T-helper 2 cell treated with Interferon-gamma antibody and Interleukin-4, amounts not matched to agents 100 ng/mL and 5 ng/mL, for 36 hours (primary cell): ENCODE results near the gene RNF114. TPM values are rescaled to one million over a fixed set of nuclear protein-coding genes. Genes with fewer than 3 reads are reported as not detected.

Experiments
- intact Hi-C: fragments of 100-400 bp; cut with micrococcal nuclease; formaldehyde crosslinking; loops from one replicate; pipeline ENCODE4 v1.15.1; 2023
- total RNA-seq: library from RNA; stranded (reverse); gene quantifications from 2 replicates; pipeline ENCODE4 v1.2.3, GENCODE V29; 2022

Gene RNF114
- total RNA-seq, 1 donor from 2014 or later = 59.1 TPM

DNA sequence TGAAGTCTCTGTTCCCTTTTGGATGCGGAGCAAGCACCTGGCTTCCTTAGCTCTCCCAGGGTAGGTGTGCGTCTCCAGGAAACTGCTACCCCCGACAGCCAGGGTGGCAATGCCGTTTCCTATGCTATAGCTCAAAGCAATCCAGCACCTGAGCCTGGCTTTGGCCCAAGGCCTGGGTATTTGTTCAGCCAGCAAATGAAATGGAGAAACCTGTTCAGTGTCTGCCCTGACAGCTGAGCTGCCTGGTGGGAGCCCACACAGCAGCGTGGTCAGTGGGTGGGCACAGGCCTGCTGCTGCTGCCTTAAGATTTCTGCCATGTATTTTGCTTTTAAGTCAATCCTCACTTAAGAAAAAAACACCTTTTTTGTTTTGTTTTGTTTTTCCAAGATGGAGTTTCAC, 34.6 kb upstream of the RNF114 start:
- intact Hi-C loops = no loop called here

- intact Hi-C loops = no loop called here
Measured at GRCh38 chr20:49904440-49905214, 31.6 kb upstream of the RNF114 start.

GRCh38 chr20:49905415-49906091, 30.6 kb upstream of the RNF114 start:
- intact Hi-C loops = no loop called here

GRCh38 chr20:49906101-49906604, 30.0 kb upstream of the RNF114 start:
- intact Hi-C loops = no loop called here

DNA sequence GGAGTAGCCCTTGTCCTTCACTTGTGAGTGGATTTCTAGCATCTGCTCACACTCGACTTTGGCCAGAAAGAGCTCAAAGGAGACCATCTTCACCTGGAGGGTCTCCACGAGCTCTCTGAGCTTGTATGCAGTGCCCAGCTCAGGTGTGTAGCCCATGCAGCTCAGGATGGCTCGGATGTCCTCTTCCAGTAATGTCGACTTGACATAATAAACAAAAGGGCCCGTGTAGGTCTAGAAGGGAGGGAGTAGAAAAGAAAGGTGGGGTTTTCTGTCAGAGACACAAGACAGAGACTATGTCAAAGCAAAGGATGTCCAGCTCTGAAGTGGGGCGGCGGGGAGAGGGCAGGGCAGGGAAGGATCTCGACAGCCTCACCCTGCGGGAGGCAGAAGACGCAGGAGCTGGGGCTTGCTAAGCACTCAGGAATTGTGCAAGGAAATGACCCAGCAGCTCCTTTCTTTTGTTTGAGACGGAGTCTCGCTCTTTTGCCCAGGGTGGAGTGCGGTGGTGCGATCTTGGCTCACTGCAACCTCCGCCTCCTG, 29.5 kb upstream of the RNF114 start:
- intact Hi-C loops = no loop called here

DNA sequence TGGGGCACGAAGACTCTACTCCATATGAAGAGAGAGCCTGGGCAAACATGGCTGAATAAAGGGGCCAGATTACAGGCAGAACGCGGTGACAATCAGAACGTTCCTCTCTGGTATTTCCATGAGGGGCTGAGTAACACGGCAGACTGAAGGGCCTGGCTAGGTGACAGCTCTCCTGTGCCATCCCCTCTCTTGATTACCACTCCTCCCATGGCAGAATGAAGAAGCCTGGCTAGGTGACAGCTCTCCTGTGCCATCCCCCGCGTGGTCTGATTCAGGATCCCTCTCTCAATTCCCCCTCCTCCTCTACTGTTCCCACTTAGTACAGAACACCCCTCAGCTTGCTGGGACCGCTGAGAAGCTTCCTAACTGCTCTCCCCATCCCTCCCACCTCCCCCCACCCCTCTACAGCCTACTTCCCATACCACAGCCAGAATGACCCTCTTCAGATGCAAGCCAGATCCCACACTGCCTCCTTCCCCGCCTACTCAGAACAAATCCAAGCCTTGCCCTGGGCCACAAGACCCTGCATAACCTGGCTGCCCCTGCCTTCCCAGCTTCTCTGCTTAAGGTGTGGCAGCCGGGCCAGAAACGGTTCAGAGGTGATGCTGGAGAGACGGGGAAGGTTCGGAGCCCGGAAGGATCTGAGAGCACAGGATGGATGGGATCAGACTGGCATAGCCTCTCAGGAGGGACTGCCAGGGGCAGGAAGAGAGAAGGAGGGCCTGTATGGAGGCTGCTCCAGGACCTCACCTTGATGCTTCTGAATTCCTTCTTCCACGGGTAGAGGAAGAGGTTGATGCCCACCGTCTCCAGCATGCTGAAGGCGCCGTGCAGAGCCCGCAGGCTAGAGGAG, 28.6 kb upstream of the RNF114 start:
- intact Hi-C loops = no loop called here

- intact Hi-C loops = no loop called here
Measured at GRCh38 chr20:49908258-49908565, 28.0 kb upstream of the RNF114 start.

- intact Hi-C loops = loop anchor here (10.0 kb wide), 1 partner anchor 195 kb away; the partner anchor contains the start of gene B4GALT5
Measured at GRCh38 chr20:49909499-49910339, 26.5 kb upstream of the RNF114 start.

GRCh38 chr20:49910340-49910706, 25.9 kb upstream of the RNF114 start:
- intact Hi-C loops = loop anchor here (10.0 kb wide), 1 partner anchor 196 kb away; the partner anchor contains the start of gene B4GALT5

- intact Hi-C loops = loop anchor here (2.0 to 10.0 kb wide), 2 partner anchors 15 to 199 kb away; partner anchors contain the start of gene B4GALT5
Measured at GRCh38 chr20:49913399-49914047, 22.7 kb upstream of the RNF114 start.

- intact Hi-C loops = loop anchor here (1.0 to 10.0 kb wide), 3 partner anchors 14 to 200 kb away; partner anchors contain the start of genes B4GALT5 and RNF114
Measured at GRCh38 chr20:49914310-49915117, 21.7 kb upstream of the RNF114 start.

GRCh38 chr20:49915118-49915379, 21.1 kb upstream of the RNF114 start:
- intact Hi-C loops = loop anchor here (1.0 to 10.0 kb wide), 3 partner anchors 14 to 200 kb away; partner anchors contain the start of genes B4GALT5 and RNF114

GRCh38 chr20:49915380-49916145, 20.6 kb upstream of the RNF114 start, which contains the start of gene SPATA2:
SPATA2 (minus strand) TSS chr20:49915529; CDS start chr20:49908490, 7,039 bp downstream.
- intact Hi-C loops = loop anchor here (1.0 to 10.0 kb wide), 3 partner anchors 13 to 201 kb away; partner anchors contain the start of genes B4GALT5 and RNF114

- intact Hi-C loops = loop anchor here (10.0 kb wide), 1 partner anchor 202 kb away; the partner anchor contains the start of gene B4GALT5
Measured at GRCh38 chr20:49916146-49917002, 19.8 kb upstream of the RNF114 start.

GRCh38 chr20:49918446-49918845, 17.8 kb upstream of the RNF114 start:
- intact Hi-C loops = loop anchor here (10.0 kb wide), 1 partner anchor 204 kb away; the partner anchor contains the start of gene B4GALT5

DNA sequence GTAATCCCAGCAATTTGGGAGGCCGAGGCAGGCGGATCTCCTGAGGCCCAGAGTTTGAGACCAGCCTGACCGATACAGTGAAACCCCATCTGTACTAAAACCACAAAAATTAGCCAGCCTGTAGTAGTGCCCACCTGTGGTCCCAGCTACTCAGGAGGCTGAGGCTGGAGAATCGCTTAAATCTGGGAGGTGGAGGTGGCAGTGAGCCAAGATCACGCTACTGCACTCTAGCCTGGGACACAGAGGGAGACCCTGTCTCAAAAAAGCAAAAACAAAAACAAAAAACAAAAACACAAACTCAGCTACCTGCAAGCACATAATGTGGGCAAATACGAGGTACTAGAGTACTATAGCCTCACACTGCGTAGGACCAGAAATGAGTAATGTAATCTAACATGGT, 17.2 kb upstream of the RNF114 start:
- intact Hi-C loops = loop anchor here (10.0 kb wide), 1 partner anchor 204 kb away; the partner anchor contains the start of gene B4GALT5

DNA sequence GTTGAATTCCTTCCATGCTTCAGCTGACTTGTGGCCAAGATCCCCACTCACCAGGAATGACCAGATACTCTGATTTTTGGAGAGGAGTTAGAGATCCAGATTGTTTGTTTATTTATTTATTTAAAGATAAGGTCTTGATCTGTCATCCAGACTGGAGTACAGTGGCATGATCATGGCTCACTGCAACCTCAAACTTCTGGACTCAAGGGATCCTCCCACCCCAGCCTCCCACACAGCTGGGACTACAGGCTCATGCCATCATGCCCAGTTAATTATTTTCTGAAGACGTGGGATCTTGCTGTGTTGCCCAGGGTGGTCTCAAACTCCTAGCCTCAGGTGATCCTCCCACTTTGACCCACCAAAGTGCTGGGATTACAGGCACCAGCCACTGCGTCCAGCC, 16.7 kb upstream of the RNF114 start:
- intact Hi-C loops = loop anchor here (10.0 kb wide), 1 partner anchor 205 kb away; the partner anchor contains the start of gene B4GALT5
